Measurements from ENCODE around the gene SOX11. TPM values are rescaled to one million over a fixed set of nuclear protein-coding genes. Genes with fewer than 3 reads are reported as not detected.

SOX11 gene
- total and polyA plus RNA-seq, 9 donors: 0.01 to 0.03 TPM; not detected in 7

GRCh38 chr2:5698134-5698533, 6.0 kb downstream of the SOX11 start:
- TF ChIP-seq EP300 (IDR thresholded peaks at IDR 0.05): no peak
- TF ChIP-seq CTCF (IDR thresholded peaks at IDR 0.05): no peak
- no peak for TF ChIP-seq POLR2A (IDR thresholded peaks at IDR 0.05)
- Histone ChIP-seq H3K27me3 (peaks cover 2% of the 10 kb centered on the region), H3K9me3 (peaks cover 0 to 3% of the 10 kb centered on the region in 2 donors), H3K27ac (no peak overlapping the region), H3K4me3 (no peak overlapping the region), H3K36me3 (no peaks in the 10 kb centered on the region), H3K4me1 (ENCODE audit: insufficient read depth) (peaks cover 2% of the 10 kb centered on the region)
- DNase-seq: no peak
- 92 to 95% (median 94%) methylated on average over 4 of the region's 4 CpGs for WGBS, 3 donors
- intact Hi-C loops (cut with DNase I): no loop called here

- intact Hi-C loops (cut with DNase I): no loop called here
- WGBS, 3 donors: 81 to 91% (median 88%) methylated on average over 4 of the region's 4 CpGs
- DNase-seq: no peak
These were observed 7.8 kb downstream of the SOX11 start for GRCh38 chr2:5699963-5700362.

GRCh38 chr2:5700551-5700950, 8.4 kb downstream of the SOX11 start:
- 78 to 91% (median 90%) methylated on average over 5 of the region's 5 CpGs for WGBS, 3 donors
- H3K36me3 ChIP-seq: no peaks in the 10 kb centered on the region
- no peak for DNase-seq
- H3K9me3 ChIP-seq: peaks cover 0 to 3% of the 10 kb centered on the region in 2 donors
- H3K27ac ChIP-seq: no peak overlapping the region
- peaks cover 2% of the 10 kb centered on the region for H3K4me1 ChIP-seq (ENCODE audit: insufficient read depth)
- no peak overlapping the region for H3K4me3 ChIP-seq
- TF ChIP-seq CTCF (IDR thresholded peaks at IDR 0.05) (no peak), POLR2A (IDR thresholded peaks at IDR 0.05) (no peak), EP300 (IDR thresholded peaks at IDR 0.05) (no peak)
- intact Hi-C loops (cut with DNase I): no loop called here
- H3K27me3 ChIP-seq: peaks cover 2% of the 10 kb centered on the region

More at GRCh38 chr2:5699963-5700362, 7.8 kb downstream of the SOX11 start:
- H3K27me3 ChIP-seq: peaks cover 2% of the 10 kb centered on the region
- peaks cover 2% of the 10 kb centered on the region for H3K4me1 ChIP-seq (ENCODE audit: insufficient read depth)
- peaks cover 0 to 3% of the 10 kb centered on the region in 2 donors for H3K9me3 ChIP-seq
- TF ChIP-seq CTCF (IDR thresholded peaks at IDR 0.05) (no peak), EP300 (IDR thresholded peaks at IDR 0.05) (no peak), POLR2A (IDR thresholded peaks at IDR 0.05) (no peak)
- H3K4me3 ChIP-seq: no peak overlapping the region
- H3K27ac ChIP-seq: no peak overlapping the region
- H3K36me3 ChIP-seq: no peaks in the 10 kb centered on the region

- intact Hi-C loops (cut with DNase I): no loop called here
- peaks cover 2% of the 10 kb centered on the region for H3K27me3 ChIP-seq
- H3K36me3 ChIP-seq: no peaks in the 10 kb centered on the region
- H3K27ac ChIP-seq: no peak overlapping the region
- peaks cover 0 to 3% of the 10 kb centered on the region in 2 donors for H3K9me3 ChIP-seq
- TF ChIP-seq POLR2A (IDR thresholded peaks at IDR 0.05): no peak
- TF ChIP-seq CTCF (IDR thresholded peaks at IDR 0.05): no peak
- no peak for TF ChIP-seq EP300 (IDR thresholded peaks at IDR 0.05)
- H3K4me1 ChIP-seq (ENCODE audit: insufficient read depth): peaks cover 2% of the 10 kb centered on the region
- no peak overlapping the region for H3K4me3 ChIP-seq
- 64 to 71% (median 67%) methylated on average over 3 of the region's 3 CpGs for WGBS, 3 donors
- no peak for DNase-seq
These were observed 9.1 kb downstream of the SOX11 start for GRCh38 chr2:5701266-5701665.

Measured in ovary (tissue), 9 donors.